GM19397 (cell line): ENCODE measurements around the gene HS6ST1.

Source experiments
- ATAC-seq: cut with Tn5 transposase; IDR thresholded peaks from one replicate; pipeline ENCODE4 v1.9.1; 2021; ENCODE audit warnings: mild to moderate bottlenecking, moderate library complexity; ENCODE audit not compliant: unreplicated experiment

The HS6ST1 gene

GRCh38 chr2:128318776-128319464 lies at the start of gene HS6ST1:
TSS of gene HS6ST1 (minus strand) at chr2:128318868. CDS start at chr2:128318563, 305 bp downstream.
- peak; percentile 71 for ATAC-seq

GRCh38 chr2:128367601-128368359 lies 49.1 kb upstream of the HS6ST1 start:
- ATAC-seq = no peak

- ATAC-seq = no peak
Measured at GRCh38 chr2:128366713-128367511, 48.2 kb upstream of the HS6ST1 start.

- no peak for ATAC-seq
Measured at GRCh38 chr2:128365217-128365905, 46.7 kb upstream of the HS6ST1 start.

- no peak for ATAC-seq
Measured at GRCh38 chr2:128364441-128364911, 45.8 kb upstream of the HS6ST1 start.

- ATAC-seq = no peak
Measured at GRCh38 chr2:128363934-128364361, 45.3 kb upstream of the HS6ST1 start.

- no peak for ATAC-seq
Measured at GRCh38 chr2:128362889-128363228, 44.2 kb upstream of the HS6ST1 start.

- ATAC-seq = no peak
Measured at GRCh38 chr2:128362176-128362888, 43.7 kb upstream of the HS6ST1 start.

- ATAC-seq = no peak
Measured at GRCh38 chr2:128361376-128362131, 42.9 kb upstream of the HS6ST1 start.

- ATAC-seq = no peak
Measured at GRCh38 chr2:128360711-128361110, 42.0 kb upstream of the HS6ST1 start.

GRCh38 chr2:128359841-128360240 lies 41.2 kb upstream of the HS6ST1 start:
- ATAC-seq = no peak

GRCh38 chr2:128358941-128359731 lies 40.5 kb upstream of the HS6ST1 start:
- no peak for ATAC-seq

- ATAC-seq = no peak
Measured at GRCh38 chr2:128357506-128358370, 39.1 kb upstream of the HS6ST1 start.

GRCh38 chr2:128356127-128356526 lies 37.5 kb upstream of the HS6ST1 start:
- ATAC-seq = no peak

- ATAC-seq = no peak
Measured at GRCh38 chr2:128354726-128355470, 36.2 kb upstream of the HS6ST1 start.

GRCh38 chr2:128354161-128354560 lies 35.5 kb upstream of the HS6ST1 start:
- ATAC-seq = no peak

GRCh38 chr2:128350736-128351135 lies 32.1 kb upstream of the HS6ST1 start:
- ATAC-seq = no peak
